ENCODE data around the gene LOXL1.
A peak's percentile ranks its signal among the peaks of the same experiment; 100 is the strongest.
"Not testable (repeated sequence)": the region's sequence is repeated elsewhere in the genome, so short reads cannot be mapped to it uniquely, and the experiment has no call there.

Gene LOXL1

GRCh38 chr15:73955861-73956742 is 29.8 kb downstream of the LOXL1 start:
- DNase-seq = no peak

- no peak for DNase-seq
Observed at GRCh38 chr15:73956743-73957135, 30.5 kb downstream of the LOXL1 start.

- no peak for DNase-seq
Observed at GRCh38 chr15:73957276-73957675, 31.0 kb downstream of the LOXL1 start.

GRCh38 chr15:73957785-73958184 is 31.5 kb downstream of the LOXL1 start:
- no peak for DNase-seq

DNA sequence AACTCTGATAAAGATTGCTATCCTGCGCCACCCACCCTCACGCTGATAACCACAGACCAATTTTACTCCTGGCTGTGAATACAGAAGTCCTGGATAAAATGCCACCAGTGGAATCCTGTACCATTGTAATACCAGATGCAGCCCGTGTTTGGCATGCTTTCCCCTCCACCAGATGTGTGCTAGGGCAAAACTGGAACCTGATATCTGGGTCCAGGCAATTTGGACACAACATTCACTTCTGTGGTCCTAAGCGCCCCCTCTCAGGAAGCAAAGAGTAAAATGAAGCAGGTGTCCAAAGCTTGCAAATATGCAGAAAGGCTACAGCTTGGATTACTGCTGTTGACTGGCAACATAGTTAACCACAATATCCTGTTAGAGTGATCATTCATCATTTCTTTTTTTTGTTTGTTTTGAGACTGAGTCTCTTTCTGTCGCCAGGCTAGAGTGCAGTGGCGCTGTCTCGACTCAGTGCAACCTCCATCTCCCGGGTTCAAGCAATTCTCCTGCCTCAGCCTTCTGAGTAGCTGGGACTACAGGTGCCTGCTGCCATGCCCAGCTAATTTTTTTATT is 32.8 kb downstream of the LOXL1 start:
- no peak for DNase-seq

- DNase-seq = no peak
Observed at GRCh38 chr15:73959801-73960200, 33.5 kb downstream of the LOXL1 start.

DNA sequence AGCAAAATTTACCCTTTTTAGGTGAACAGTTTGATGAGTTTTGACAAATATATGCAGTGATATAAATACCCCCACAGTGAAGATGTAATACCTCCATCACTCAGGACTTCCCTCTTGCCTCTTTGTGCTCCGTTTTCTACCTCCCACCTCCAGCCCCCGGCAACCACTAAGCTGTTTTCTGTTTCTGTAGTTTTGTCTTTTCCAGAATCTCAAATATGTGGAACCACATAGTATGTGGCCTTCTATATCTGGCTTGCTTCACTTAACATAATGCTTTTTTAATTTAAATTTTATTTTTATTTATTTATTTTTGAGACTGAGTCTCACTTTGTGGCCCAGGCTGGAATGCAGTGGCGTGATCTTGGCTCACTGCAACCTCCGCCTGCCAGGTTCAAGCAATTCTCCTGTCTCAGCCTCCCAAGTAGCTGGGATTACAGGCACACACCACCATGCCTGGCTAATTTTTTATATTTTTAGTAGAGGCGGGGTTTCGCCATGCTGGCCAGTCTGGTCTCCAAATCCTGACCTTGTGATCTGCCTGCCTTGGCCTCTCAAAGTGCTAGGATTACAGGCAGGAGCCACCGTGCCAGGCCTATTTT is 34.3 kb downstream of the LOXL1 start:
- not testable (repeated sequence) for DNase-seq

- DNase-seq = no peak
Observed at GRCh38 chr15:73962433-73962832, 36.2 kb downstream of the LOXL1 start.

- DNase-seq = peak; percentile 94 to 96
Observed at GRCh38 chr15:73964736-73965093, 38.5 kb downstream of the LOXL1 start.

- DNase-seq = peak; percentile 81
Observed at GRCh38 chr15:73965094-73965757, 39.0 kb downstream of the LOXL1 start.

- DNase-seq = no peak
Observed at GRCh38 chr15:73965758-73966113, 39.5 kb downstream of the LOXL1 start.

DNA sequence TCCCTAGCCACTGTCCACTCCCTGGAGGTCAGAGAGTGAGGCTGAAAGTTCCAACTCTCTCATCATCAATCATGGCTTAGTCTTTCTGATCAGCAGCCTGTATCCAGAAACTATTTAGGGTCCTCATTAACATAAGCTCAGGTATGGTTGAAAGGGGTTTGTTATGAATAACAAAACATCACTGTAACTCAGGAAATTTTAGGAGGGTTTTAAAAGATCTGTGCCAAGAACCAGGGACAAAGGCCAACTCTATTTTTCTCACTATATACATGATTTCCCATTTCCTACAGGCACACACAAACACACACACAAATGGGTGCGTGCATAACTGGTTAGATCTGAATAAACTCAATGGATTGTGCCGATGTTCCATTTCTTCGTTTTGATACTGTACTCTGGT is 42.2 kb downstream of the LOXL1 start:
- no peak for DNase-seq

- no peak for DNase-seq
Observed at GRCh38 chr15:73969151-73969759, 43.0 kb downstream of the LOXL1 start.

DNA sequence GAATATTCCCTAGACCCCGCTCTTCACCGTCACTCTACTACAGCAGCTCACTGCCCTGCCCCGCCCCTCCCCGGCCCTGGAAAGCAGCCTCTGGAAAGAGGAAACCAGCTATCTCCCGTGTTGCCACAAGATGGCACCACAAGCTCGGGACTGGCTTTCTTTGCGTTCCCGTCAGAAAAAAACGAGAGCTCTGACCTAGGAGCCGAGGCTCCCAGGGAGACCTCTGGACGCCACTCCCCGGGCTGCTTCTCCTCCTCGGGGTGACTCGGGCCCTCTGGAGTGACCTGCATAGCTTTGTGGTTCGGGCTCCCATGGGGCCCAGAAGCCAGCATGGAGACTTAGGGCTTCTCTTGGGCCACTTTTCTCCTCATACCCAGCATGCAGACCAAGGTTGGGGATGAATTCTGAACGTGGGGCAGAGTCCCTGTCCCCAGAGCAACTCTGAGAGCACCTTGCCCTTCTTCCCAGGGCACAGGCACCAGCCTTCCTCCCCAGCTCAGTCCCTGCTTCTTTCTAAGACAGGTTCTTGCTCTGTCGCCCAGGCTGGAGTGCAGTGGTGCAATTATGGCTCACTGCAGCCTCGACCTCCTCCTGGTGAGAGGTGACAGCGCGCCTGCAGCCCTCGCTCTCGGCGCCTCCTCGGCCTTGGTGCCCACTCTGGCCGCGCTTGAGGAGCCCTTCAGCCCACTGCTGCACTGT is 46.9 kb downstream of the LOXL1 start:
- peak; percentile 88 to 90 for DNase-seq

- not testable (repeated sequence) for DNase-seq
Observed at GRCh38 chr15:73973683-73974200, 47.5 kb downstream of the LOXL1 start.

- not testable (repeated sequence) for DNase-seq
Observed at GRCh38 chr15:73975440-73976125, 49.3 kb downstream of the LOXL1 start.

GRCh38 chr15:73978896-73979295 is 52.6 kb downstream of the LOXL1 start:
- DNase-seq = no peak

GRCh38 chr15:73979636-73980035 is 53.4 kb downstream of the LOXL1 start:
- no peak for DNase-seq

GRCh38 chr15:73981761-73982221 is 55.5 kb downstream of the LOXL1 start:
- DNase-seq = peak; percentile 39 to 46

DNA sequence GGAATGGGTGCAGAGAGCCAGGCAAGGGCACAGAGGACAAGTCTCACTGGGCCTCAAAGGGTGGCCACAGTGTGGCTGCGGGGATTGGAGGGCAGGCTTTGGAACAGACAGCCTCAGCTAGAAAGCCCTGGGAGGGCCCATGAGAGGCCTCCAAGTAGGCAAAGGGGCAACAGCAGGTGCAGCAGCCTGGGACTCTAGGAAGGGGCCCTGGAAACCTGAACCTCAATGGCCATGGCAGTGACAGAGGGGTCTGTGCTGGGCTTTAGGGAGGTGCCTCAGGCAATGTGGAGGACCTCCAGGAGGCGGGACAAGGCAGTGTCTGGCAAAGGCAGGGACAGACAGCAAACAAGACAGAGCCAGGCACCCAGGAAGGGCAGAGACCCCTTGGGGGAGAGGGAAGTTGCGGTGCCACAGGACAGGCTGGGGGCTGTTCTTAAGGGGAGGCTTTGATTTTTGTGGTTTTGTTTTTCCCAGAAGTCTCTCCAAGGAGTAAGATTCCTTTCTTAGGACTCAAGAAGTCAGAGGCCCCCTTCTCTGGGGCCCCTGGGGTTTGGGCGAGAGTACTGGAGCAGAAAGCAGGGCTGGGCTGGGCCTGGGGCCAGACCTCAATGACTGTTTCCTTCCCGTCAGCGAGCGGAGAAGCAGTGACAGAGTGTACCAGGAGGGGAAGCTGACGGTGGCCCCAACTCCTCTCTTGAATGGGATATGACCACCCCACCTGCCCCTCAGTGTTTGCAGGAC is 56.1 kb downstream of the LOXL1 start:
- peak; percentile 59 to 67 for DNase-seq

DNA sequence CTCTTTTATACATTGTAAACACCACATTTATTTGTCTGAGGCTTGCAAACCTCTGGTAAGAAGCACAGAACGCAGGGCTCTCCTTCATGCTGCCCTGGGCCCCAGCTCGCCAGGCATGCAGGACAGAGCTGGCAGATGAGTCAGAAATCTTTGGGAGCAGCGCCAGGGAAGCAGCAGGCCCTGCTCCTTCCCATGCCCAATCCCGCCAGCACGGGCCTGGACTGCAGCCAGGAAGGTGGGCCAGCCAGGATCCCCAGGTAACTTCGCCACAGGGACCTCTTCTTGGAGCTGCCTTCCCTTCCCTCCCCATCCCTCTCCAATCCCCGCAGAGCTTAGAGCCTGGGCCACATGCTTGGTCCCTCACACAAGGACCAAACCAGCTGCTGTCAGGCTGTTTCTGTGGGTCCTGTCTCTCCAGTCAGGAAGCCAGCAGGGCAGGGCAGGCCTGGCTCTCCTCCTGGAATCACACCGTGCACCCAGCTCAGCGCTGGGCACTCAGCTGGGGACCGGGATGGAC is 57.0 kb downstream of the LOXL1 start:
- no peak for DNase-seq

Data from activated T-cell treated with anti-CD3 and anti-CD28 coated beads, Interleukin-2, amount 50 U/mL, for 48 hours (primary cell).